Skin of body (tissue), 2 donors: ENCODE measurements around the gene HTR3E. TPM values are rescaled to one million over a fixed set of nuclear protein-coding genes. Genes with fewer than 3 reads are reported as not detected.
"Not testable (repeated sequence)": the region's sequence is repeated elsewhere in the genome, so short reads cannot be mapped to it uniquely, and the experiment has no call there.

Source experiments
- DNase-seq: peaks from one replicate; lab custom pipeline; 2025; lab: John Stamatoyannopoulos, UW
- total RNA-seq: library from RNA; depleted of rRNA; stranded (reverse); fragments of >200 nt; gene quantifications from one replicate; pipeline ENCODE4 v1.2.3, GENCODE V29; 2014

HTR3E gene
- total RNA-seq, 1 donor from 2014 or later: not detected

DNA sequence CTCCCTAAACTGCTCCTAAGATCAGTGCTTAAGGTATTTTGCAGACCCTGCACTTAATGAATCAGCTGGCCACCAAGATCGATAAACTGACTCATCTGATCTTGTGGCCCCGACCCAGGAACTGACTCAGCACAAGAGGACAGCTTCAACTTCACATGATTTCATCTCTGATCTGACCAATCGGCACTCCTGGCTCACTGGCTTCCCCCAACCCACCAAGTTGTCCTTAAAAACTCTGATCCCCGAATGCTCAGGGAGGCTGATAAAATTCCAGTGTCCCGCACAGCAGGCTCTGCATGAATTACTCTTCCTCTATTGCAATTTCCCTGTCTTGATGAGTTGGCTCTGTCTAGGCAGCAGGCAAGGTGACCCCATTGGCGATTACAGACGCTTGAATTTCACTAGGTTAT, 13.5 kb downstream of the HTR3E start:
- DNase-seq: no peak

DNA sequence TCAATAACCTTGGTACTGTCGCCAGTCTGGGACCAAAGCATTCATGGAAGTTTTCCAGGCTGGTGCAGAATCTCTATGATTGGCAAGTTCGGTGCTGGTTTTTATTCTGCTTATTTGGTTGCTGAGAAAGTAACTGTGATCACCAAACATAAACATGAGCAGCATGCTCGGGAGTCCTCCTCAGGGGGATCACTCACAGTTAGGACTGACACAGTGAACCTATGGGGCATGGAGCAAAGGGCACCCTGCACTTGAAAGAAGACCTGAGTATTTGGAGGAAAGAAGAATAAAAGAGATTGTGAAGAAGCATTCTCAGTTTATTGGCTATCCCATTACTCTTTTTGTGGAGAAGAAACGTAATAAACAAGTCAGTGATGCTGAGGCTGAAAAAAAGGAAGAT, 19.2 kb downstream of the HTR3E start:
- no peak for DNase-seq

DNA sequence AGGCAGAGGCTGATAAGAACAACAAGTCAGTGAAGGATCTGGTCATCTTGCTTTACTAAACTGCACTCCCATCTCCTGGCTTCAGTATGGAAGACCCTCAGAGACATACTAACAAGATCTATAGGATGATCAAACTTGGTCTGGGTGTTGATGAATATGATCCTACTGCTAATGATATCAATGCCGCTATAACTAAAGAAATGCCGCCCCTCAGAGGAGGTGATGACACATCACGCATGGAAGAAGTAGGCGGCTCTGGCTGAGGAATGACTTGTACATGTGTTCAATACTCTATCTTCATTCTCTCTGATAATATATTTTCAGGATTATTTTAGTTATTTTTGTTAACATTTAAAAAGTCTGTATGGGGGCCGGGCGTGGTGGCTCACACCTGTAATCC, 20.8 kb downstream of the HTR3E start:
- DNase-seq: no peak

DNA sequence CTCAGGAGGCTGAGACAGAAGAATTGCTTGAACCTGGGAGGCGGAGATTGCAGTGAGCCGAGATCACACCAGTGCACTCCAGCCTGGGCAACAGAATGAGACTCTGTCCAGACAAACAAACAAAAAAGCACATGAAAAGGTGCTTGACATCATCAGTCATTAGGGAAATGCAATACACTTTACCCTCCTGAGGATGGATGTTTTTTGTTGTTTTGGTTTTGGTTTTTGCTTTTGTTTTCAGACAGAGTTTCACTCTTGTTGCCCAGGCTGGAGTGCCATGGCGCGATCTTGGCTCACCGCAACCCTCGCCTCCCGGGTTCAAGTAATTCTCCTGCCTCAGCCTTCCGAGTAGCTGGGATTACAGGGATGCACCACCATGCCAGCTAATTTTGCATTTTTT, 24.2 kb downstream of the HTR3E start:
- not testable (repeated sequence) for DNase-seq

DNA sequence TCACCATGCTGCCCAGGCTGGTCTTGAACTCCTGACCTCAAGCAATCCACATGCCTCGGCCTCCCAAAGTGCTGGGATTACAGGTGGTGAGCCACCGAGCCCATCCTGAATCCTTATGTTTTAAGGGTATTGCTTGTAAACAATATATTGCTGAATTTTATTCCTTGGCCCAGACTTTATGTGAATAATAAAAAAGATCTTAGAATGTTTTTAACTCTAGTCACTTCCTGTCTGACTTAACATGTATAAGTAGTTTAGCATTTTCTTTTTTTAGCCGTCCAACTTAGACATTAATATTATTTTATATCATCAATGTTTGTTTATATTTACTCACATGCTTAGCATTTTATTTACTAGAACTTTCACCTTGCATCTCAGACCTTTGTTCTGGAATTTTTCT, 29.1 kb downstream of the HTR3E start:
- DNase-seq: no peak

DNA sequence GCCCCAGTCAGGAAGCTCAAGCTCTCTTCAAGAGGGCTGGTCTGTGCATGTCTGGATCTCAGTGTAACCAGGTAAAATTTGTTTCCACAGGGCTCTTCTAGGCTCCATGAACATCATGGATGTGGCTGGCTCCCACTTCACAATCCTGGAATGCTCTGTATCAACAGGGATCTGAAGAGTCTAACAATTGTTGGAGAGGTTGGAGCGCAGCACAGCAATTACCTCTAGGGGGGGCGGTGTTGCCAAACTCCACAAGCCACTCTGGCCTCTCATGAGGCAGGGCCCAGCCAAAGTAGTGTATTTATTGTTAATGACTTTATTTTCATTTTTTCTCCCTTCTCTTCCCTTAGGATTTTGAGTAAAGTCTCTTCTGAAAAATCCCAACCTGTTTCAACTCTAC, 32.1 kb downstream of the HTR3E start:
- DNase-seq: no peak

DNA sequence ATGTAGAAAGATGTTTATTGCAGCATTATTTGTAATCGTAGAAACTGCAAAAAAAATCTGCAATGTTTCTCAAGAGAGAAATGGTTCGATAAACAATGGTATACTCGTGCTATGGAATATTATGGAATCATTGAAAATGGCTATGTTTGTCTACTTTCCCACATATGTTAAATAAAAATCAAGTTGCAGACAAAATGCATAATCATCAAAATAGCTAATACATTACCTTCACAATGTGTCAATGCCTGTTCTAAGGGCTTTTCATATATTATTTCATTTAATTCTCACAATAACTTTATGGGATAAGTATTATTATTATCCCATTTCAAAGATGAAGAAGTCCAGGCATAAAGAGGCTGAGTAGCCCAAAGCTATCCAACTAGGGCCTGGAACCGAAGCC, 36.1 kb downstream of the HTR3E start:
- no peak for DNase-seq

DNA sequence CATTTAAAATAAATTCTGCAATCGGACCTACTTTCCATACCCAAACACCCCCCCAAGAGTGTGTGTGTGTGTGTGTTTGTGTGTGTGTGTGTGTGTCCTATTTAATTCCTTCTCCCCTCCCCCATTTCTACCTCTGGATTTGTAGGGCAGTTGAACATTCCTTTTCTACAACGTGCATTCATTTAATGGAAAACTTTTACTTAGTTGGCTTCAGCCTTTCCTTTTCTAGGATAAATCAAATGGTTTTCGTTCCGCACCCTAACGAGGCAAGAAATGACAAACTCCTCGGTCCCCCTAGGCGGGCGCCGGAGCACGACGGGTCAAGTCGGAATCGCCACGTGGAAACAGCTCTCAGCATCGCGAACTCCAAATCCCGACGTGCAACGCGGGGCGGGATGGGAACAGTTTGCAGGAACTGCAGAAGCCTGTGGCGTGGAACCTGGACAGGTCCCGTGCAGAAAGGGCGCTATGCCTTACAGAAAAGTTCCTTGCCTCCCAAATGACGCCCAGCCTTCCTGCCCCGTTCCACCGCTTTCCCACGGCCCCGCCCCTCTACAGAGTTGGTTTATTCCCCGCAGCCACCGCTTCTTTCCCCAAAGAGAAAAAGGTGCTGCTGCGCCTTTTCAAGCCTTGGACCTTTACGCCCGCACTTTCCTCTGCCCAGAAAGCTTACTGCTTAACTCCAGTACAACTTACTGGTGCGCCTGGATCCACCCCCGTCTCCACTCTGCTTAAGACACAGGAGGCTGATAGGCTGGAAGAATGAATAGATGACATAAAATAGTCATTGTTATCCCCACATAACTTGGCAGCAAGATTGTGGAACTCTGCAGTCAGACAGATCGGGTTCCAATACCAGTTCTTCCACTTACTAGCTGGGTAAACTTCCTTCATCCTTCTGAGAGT, 37.2 kb downstream of the HTR3E start:
- DNase-seq: peak; percentile 67

DNA sequence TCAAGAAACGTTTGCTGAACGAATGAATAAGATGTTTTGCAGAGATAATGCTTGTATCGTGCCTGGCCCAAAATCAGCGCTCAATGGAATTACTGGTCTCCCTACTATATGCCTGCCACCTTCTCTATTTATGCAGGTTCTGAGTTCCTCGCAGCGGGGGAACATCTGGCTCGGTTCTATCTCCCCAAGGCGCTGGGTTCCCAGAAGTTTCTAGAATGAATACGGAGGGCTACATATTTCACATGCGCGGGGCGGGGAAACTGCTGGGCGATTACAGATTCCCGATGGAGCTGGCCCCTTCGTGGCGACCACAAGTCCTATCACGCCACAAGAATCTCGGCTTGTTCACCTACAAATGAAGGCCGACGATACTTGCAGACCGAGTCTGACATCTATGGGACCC, 37.9 kb downstream of the HTR3E start:
- DNase-seq: no peak

DNA sequence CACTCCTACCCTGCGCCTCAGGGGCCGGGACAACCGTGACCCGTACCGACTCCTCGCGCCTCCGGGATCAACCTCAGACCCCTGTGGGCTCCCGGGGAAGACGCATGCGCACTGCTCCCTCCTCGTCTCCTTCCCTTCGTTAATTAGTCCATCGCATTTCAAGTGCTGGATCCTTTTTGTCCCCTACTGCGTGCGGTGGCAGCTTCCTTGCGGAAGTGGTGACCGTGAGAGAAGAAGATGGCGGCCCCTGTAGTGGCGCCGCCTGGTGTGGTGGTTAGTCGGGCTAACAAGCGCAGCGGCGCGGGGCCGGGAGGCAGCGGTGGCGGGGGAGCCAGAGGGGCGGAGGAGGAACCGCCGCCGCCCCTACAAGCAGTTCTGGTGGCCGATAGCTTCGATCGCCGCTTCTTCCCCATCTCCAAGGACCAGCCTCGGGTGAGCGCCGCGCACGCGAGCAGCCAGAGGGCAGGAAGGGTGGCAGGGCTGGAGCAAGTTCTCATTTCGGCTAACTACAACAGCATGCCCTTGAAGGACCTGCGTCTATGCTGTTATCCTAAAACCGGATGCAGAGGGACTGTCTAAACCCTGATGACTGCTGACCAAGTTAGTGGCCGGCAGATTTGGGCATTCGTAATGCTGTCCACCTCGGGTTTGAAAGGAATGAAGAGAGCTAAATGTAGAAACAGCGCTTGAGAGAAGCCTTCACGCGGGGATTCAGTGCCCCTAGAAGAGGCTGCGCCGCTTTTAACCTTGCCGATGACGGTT, 38.5 kb downstream of the HTR3E start, which contains the start of gene EIF2B5:
EIF2B5 (plus strand) TSS at position 210 of the 762 bp plus-strand sequence; CDS start at position 238, 28 bp downstream.
- peak; percentile 95 for DNase-seq

DNA sequence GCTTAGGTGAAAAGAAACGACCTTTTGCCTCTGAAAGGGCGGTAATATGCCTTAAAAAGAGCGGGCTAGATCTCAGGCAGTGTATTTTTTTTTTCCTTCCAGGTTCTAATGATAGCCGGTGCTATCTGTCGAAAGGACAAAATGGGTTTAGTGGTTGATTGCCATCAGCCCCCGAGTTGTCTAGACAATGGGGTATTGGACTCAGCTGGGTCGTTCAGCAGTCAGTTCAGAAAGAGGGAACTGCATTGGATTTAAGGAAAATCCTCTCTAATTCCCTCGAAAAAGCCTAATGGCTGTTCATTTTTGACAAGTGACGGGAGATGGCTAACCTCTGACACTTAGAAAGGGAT, 39.0 kb downstream of the HTR3E start:
- no peak for DNase-seq

DNA sequence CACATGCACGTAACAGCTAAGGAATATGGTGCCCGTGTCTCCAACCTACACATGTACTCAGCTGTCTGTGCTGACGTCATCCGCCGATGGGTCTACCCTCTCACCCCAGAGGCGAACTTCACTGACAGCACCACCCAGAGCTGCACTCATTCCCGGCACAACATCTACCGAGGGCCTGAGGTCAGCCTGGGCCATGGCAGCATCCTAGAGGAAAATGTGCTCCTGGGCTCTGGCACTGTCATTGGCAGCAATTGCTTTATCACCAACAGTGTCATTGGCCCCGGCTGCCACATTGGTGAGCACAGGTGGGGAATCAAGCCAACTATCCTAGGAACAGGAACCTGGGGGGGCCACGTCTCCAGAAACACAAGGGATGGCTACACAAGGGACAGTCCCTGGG, 43.6 kb downstream of the HTR3E start:
- no peak for DNase-seq

DNA sequence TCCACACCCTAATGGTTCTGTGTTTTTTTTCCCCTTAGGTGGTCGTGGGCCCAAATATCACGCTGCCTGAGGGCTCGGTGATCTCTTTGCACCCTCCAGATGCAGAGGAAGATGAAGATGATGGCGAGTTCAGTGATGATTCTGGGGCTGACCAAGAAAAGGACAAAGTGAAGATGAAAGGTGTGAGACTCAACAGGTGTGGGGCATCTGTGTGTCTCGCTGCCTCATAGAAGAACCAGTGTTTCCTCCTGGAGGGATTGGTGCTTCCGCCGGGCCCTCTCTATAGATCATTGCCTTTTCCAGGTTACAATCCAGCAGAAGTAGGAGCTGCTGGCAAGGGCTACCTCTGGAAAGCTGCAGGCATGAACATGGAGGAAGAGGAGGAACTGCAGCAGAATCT, 45.3 kb downstream of the HTR3E start:
- no peak for DNase-seq

DNA sequence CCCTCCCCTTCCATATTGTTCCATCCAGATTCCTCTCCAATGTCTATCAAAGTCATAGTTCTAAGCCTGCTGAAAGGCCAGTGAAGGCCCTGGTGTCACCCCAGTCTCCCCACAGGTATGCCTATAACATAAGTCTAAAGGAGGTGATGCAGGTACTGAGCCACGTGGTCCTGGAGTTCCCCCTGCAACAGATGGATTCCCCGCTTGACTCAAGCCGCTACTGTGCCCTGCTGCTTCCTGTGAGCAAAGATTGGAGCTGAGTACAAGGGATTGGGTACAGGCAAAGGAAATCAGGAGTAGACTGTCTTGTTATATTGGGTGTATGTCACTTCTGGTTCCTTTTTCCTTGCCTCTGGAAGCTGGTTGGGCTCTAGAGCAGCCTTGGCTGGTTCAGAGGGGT, 46.5 kb downstream of the HTR3E start:
- DNase-seq: no peak

DNA sequence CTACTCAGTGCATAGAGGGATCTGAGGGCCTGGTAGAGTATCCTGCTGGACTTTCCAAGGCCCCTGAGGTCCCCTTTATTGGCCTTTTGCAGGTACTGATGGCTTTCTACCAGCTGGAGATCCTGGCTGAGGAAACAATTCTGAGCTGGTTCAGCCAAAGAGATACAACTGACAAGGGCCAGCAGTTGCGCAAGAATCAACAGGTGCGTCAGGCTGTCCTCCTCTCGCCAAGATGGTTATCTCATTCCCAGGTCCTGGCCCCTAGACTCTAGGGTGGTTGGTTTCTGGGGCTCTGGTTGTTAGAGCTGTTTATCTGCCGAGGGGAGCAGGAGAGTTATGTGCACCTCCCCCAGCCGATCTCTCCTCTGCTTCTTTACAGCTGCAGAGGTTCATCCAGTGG, 47.6 kb downstream of the HTR3E start:
- no peak for DNase-seq

DNA sequence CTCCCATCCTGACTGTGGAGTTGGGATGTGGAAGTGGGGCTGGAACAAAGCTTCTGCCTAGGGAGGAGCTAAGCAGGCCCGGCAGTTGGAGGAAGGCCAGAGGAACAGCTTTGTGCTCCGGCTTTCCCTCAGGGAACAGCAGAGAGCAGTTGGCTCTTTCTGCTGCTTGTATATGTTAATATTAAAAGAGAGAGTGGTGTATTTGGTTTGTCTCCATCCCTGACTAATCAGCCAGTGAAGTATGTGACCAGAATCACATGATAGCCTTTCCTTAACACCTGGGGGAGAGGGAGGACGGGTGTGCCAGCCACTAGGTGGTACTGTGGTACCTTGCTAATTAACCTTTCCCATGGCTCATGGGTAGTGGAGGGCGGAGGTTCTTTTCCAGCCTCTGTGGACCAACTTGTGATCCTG, 48.3 kb downstream of the HTR3E start:
- DNase-seq: peak; percentile 52

DNA sequence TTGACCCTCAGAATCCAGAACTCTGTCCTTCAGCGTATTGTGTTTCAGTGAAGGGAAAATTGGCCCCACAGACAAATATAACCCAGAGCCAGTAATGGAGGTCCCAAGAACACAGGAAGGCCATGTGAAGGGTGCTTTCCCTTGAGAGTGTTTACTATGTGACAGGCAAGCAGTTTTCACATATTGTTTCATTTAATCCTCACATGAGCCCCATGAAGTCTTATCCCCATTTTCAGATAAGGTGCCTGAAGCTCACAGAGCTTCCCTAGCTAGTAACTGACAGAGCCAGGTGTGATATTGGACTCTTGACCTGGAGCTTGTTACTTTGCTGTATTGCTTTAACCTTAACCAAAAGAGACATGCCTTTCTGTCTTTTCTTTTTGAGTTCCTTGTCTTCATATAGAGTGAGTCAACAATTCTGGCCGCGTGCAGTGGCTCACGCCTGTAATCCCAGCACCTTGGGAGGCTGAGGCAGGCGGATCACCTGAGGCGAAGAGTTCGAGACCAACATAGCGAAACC, 48.9 kb downstream of the HTR3E start:
- no peak for DNase-seq

DNA sequence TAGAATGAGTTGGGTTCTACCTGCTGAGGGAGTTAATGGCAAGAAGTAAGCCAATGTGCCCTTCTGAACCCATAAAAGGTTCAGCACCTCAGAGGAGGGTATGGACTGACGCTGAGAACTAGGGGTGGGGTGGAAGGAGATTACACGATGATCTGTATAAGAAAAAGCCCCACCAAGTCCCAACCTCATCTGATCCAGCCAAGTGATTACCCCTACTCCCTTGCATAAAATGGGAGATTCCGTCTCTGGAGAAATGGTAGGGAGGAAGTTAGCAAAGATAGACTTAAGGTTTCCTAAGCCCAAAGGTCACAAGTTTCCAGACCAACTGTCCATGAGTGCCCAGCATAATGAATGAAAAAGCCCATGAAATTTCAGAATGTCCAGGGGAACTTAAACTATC, 51.2 kb downstream of the HTR3E start:
- no peak for DNase-seq

DNA sequence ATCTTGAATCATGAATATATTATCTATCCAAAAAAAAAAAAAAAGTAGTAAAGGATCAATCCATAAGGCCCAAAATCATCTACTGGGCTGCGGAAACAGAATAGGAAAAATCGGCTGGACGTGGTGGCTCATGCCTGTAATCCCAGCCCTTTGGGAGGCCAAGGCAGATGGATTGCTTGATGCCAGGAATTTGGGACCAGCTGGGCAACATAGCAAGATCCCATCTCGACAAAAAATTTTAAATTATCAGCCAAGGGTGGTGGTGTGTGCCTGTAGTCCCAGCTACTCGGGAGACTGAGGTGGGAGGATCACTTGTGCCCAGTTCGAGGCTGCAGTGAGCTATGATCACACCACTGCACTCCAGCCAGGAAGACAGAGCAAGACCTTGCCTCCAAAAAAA, 52.3 kb downstream of the HTR3E start:
- no peak for DNase-seq

DNA sequence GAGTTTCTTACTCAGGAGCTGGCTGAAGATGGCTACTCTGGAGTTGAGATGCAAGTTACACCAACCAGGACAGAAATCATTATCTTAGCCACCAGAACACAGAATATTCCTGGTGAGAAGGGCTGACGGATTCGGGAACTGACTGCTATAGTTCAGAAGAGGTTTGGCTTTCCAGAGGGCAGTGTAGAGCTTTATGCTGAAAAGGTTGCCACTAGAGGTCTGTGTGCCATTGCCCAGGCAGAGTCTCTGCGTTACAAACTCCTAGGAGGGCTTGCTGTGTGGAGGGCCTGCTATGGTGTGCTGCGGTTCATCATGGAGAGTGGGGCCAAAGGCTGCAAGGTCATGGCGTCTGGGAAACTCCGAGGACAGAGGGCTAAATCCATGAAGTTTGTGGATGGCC, 52.9 kb downstream of the HTR3E start:
- not testable (repeated sequence) for DNase-seq

DNA sequence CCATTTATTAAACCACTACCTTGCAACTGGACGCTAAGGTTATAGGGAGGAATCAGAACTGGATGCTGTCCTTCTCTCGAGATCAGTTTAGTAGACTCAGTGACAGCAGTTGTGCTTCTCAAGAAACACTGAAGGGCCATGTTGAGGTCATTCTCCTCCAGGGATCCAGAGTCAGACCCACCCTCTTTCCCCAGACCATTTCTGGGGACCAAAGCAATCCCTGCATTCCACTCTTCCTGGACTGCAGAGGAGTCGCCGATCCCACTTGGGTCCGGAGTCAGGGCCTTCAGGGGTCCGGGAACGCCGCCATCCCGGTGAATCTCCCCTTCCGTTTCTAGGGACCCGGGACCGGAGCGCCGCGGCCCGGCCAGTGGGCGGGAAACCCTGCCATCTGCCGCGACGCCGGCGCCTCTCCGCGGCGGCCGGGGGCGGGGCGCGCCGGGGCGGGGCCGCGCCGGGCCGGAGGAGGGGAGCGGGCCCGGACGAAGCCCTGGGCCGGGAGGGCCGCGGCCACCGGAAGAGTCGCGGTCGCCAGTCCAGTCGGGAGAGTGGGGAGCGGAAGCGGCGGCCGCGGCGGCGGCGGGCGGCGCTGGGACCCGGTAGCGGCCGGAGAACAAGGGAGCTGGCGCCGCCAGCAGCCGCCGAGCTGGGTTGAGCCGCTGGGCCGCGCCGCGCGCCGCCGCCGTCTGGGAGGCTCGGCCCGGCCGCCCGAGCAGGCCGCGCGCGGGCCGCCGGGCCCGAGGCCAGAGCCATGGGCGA, 58.2 kb downstream of the HTR3E start, which contains the start of gene DVL3:
DVL3 (plus strand) TSS at position 493 of the 759 bp plus-strand sequence; CDS start at position 752, 259 bp downstream.
- peak; percentile 19 for DNase-seq
